HG02571 (cell line): Measurements from ENCODE around the gene SYTL3.

Source experiments
- ATAC-seq: cut with Tn5 transposase; IDR thresholded peaks from one replicate; pipeline ENCODE4 v1.9.1; 2021; ENCODE audit warnings: mild to moderate bottlenecking, moderate library complexity; ENCODE audit not compliant: unreplicated experiment

Gene SYTL3

GRCh38 chr6:158769771-158770432 lies 120.0 kb downstream of the SYTL3 start:
- no peak for ATAC-seq

GRCh38 chr6:158770533-158771330 lies 120.9 kb downstream of the SYTL3 start:
- ATAC-seq = no peak

- ATAC-seq = no peak
These were observed 121.7 kb downstream of the SYTL3 start for GRCh38 chr6:158771399-158772152.

- ATAC-seq = no peak
These were observed 122.3 kb downstream of the SYTL3 start for GRCh38 chr6:158772172-158772571.

- ATAC-seq = no peak
These were observed 123.1 kb downstream of the SYTL3 start for GRCh38 chr6:158772851-158773371.

- ATAC-seq = no peak
These were observed 124.0 kb downstream of the SYTL3 start for GRCh38 chr6:158773581-158774449.

GRCh38 chr6:158774717-158775449 lies 125.0 kb downstream of the SYTL3 start:
- ATAC-seq = no peak

GRCh38 chr6:158775832-158776231 lies 126.0 kb downstream of the SYTL3 start:
- no peak for ATAC-seq

- ATAC-seq = no peak
These were observed 126.9 kb downstream of the SYTL3 start for GRCh38 chr6:158776737-158777136.

GRCh38 chr6:158777510-158777909 lies 127.7 kb downstream of the SYTL3 start:
- ATAC-seq = no peak

- no peak for ATAC-seq
These were observed 128.2 kb downstream of the SYTL3 start for GRCh38 chr6:158778005-158778527.

- ATAC-seq = no peak
These were observed 130.5 kb downstream of the SYTL3 start for GRCh38 chr6:158780246-158780884.

- ATAC-seq = no peak
These were observed 131.3 kb downstream of the SYTL3 start for GRCh38 chr6:158780988-158781691.

- no peak for ATAC-seq
These were observed 132.0 kb downstream of the SYTL3 start for GRCh38 chr6:158781692-158782373.

GRCh38 chr6:158782432-158783166 lies 132.7 kb downstream of the SYTL3 start:
- no peak for ATAC-seq

- ATAC-seq = no peak
These were observed 133.3 kb downstream of the SYTL3 start for GRCh38 chr6:158783167-158783450.

- no peak for ATAC-seq
These were observed 134.0 kb downstream of the SYTL3 start for GRCh38 chr6:158783851-158784250.
